T-helper 22 cell (primary cell): ENCODE measurements around the gene SVOPL.

ENCODE experiments used
- DNase-seq: peaks from one replicate; pipeline ENCODE4 v3.0.0-alpha.2; 2020; ENCODE audit warnings: low read depth

Gene SVOPL

GRCh38 chr7:138556771-138557484 is 144.2 kb downstream of the SVOPL start:
- no peak for DNase-seq

GRCh38 chr7:138555684-138556083 is 145.5 kb downstream of the SVOPL start:
- no peak for DNase-seq

GRCh38 chr7:138554674-138555073 is 146.5 kb downstream of the SVOPL start:
- no peak for DNase-seq

- no peak for DNase-seq
These were observed 147.4 kb downstream of the SVOPL start for GRCh38 chr7:138553805-138554204.

- no peak for DNase-seq
These were observed 150.1 kb downstream of the SVOPL start for GRCh38 chr7:138551102-138551501.

- no peak for DNase-seq
These were observed 150.8 kb downstream of the SVOPL start for GRCh38 chr7:138550337-138550736.

GRCh38 chr7:138549082-138549481 is 152.1 kb downstream of the SVOPL start:
- DNase-seq, result no peak

GRCh38 chr7:138546829-138547228 is 154.3 kb downstream of the SVOPL start:
- DNase-seq, result no peak

GRCh38 chr7:138546064-138546619 is 155.0 kb downstream of the SVOPL start:
- DNase-seq, result no peak

GRCh38 chr7:138545123-138545522 is 156.0 kb downstream of the SVOPL start:
- DNase-seq, result no peak
